HCT116 (cell line): Measurements from ENCODE around the gene DBN1. TPM values are rescaled to one million over a fixed set of nuclear protein-coding genes. Genes with fewer than 3 reads are reported as not detected.

Source experiments
- ATAC-seq: fragments of 200-7000 bp; cut with Tn5 transposase; 2 replicates; pipeline ENCODE4 v1.9.1; 2020; ENCODE audit warnings: mild to moderate bottlenecking, moderate library complexity
- BruUV-seq: library from RNA; stranded (reverse); fragments of 400-500 nt; replicated peaks from 2 replicates; lab custom pipeline; 2021; lab: Mats Ljungman, UMichigan
- CTCF ChIA-PET: fragments of 300-600 bp; sonication (Branson Sonifier 250); formaldehyde crosslinking; loops from one replicate; lab custom pipeline; 2021; ENCODE audit warnings: antibody characterized with exemption; lab: Charles Lee
- POLR2A ChIA-PET: fragments of 300-600, 350-600 bp; sonication (Branson Sonifier 250); formaldehyde crosslinking; loops from one replicate; lab custom pipeline; 2021; ENCODE audit warnings: antibody characterized with exemption; lab: Charles Lee
- RAD21 ChIA-PET, 2 experiments: fragments of 300-600 bp; sonication (Branson Sonifier 250); formaldehyde crosslinking; loops; one replicate each; lab custom pipeline; 2023; ENCODE audit warnings: low total read pairs in 2 of 2; ENCODE audit not compliant: uncharacterized antibody in 2 of 2, unreplicated experiment in 2 of 2, low non-redundant PET in 1 of 2; lab: Charles Lee
- DNase-seq: peaks from one replicate; pipeline ENCODE4 v3.0.0-alpha.2; 2010; ENCODE audit warnings: low read depth, low spot score
- H2AFZ ChIP-seq: fragments of 200-600 bp; shearing (Covaris generic), sonication (generic); 2 replicates; pipeline ENCODE4 v1.6.1; 2017; ENCODE audit warnings: low read depth, mixed run types, mixed read lengths, antibody characterized with exemption, low read length; ENCODE audit not compliant: poor library complexity, severe bottlenecking
- H3K27ac ChIP-seq: 2 replicates; pipeline ENCODE4 v1.5.1; 2012; ENCODE audit warnings: low read depth, low read length
- H3K27me3 ChIP-seq: fragments of 200-600 bp; sonication (generic); 2 replicates; pipeline ENCODE4 v1.6.1; 2016; ENCODE audit warnings: mixed run types, low read length, mixed read lengths; ENCODE audit not compliant: insufficient read depth
- H3K36me3 ChIP-seq, 2 experiments: fragments of 200-500 bp in 1 of 2; fragments of 200-600 bp in 1 of 2; sonication (Bioruptor generic) in 1 of 2; sonication (generic) in 1 of 2; 2 replicates each; pipeline versions ENCODE4 v1.5.1 to v1.6.1; 2014 to 2016; ENCODE audit warnings: low read length in 2 of 2, inconsistent platforms in 1 of 2, mixed read lengths in 1 of 2, mixed run types in 1 of 2; ENCODE audit not compliant: insufficient read depth in 2 of 2, control insufficient read depth in 1 of 2
- H3K4me1 ChIP-seq, 2 experiments: fragments of 200-600 bp in 1 of 2; sonication (generic) in 1 of 2; 2 replicates each; pipeline versions ENCODE4 v1.5.1 to v1.6.1; 2012 to 2017; ENCODE audit warnings: low read length in 2 of 2, inconsistent platforms in 1 of 2, mild to moderate bottlenecking in 1 of 2, mixed read lengths in 1 of 2, mixed run types in 1 of 2, moderate library complexity in 1 of 2; ENCODE audit not compliant: insufficient read depth in 2 of 2, control insufficient read depth in 1 of 2
- H3K4me2 ChIP-seq: fragments of 200-600 bp; sonication (generic); 2 replicates; pipeline ENCODE4 v1.6.1; 2017; ENCODE audit warnings: mixed run types, low read length, mixed read lengths
- H3K4me3 ChIP-seq, 2 experiments: fragments of 200-600 bp in 1 of 2; sonication (generic) in 1 of 2; replicated peaks in 1 of 2; 2 replicates each; pipeline ENCODE4 v1.5.1; 2011 to 2016; ENCODE audit warnings: low read length in 2 of 2, control low read depth in 1 of 2, low read depth in 1 of 2, mild to moderate bottlenecking in 1 of 2, mixed read lengths in 1 of 2, mixed run types in 1 of 2
- H3K79me2 ChIP-seq: fragments of 200-600 bp; sonication (generic); 2 replicates; pipeline ENCODE4 v1.6.1; 2017; ENCODE audit warnings: mild to moderate bottlenecking, mixed run types, low read length, moderate library complexity, mixed read lengths; ENCODE audit not compliant: insufficient read depth
- H3K9ac ChIP-seq: fragments of 200-600 bp; sonication (generic); 2 replicates; pipeline ENCODE4 v1.6.1; 2016; ENCODE audit warnings: low read length, mixed read lengths
- H3K9me2 ChIP-seq: fragments of 200-600 bp; sonication (generic), shearing (Covaris generic); 2 replicates; pipeline ENCODE4 v1.6.1; 2017; ENCODE audit warnings: mixed run types, mild to moderate bottlenecking, moderate library complexity; ENCODE audit not compliant: insufficient read depth
- H3K9me3 ChIP-seq, 2 experiments: fragments of 200-500 bp in 1 of 2; fragments of 200-600 bp in 1 of 2; sonication (Bioruptor generic) in 1 of 2; sonication (generic) in 1 of 2; 2 replicates each; pipeline ENCODE4 v1.6.1; 2014 to 2017; ENCODE audit warnings: low read length in 2 of 2, mixed read lengths in 2 of 2, inconsistent platforms in 1 of 2, low read depth in 1 of 2, mild to moderate bottlenecking in 1 of 2, mixed run types in 1 of 2, moderate library complexity in 1 of 2; ENCODE audit not compliant: control insufficient read depth in 1 of 2, insufficient read depth in 1 of 2
- H4K20me1 ChIP-seq: fragments of 200-600 bp; sonication (generic), shearing (Covaris generic); 2 replicates; pipeline ENCODE4 v1.6.1; 2017; ENCODE audit warnings: mixed run types, mild to moderate bottlenecking, moderate library complexity; ENCODE audit not compliant: insufficient read depth
- POLR2AphosphoS5 ChIP-seq: IDR thresholded peaks from 2 replicates; pipeline ENCODE4 v1.6.1; 2011; ENCODE audit warnings: mild to moderate bottlenecking, low read depth, low read length, moderate library complexity
- SIN3A ChIP-seq: IDR thresholded peaks from 2 replicates; pipeline ENCODE4 v1.6.1; 2012; ENCODE audit warnings: low read depth
- ZNF274 ChIP-seq: fragments of 200-500 bp; sonication (Bioruptor generic); IDR thresholded peaks from 2 replicates; pipeline ENCODE4 v1.6.1; 2014; ENCODE audit warnings: mild to moderate bottlenecking, low read depth, low read length, inconsistent platforms
- intact Hi-C: fragments of 100-400 bp; cut with micrococcal nuclease; formaldehyde crosslinking; loops from 2 replicates; pipeline ENCODE4 v1.10.0; 2022
- total RNA-seq: library from RNA; stranded (reverse); gene quantifications from one replicate; pipeline ENCODE4 v1.2.1, GENCODE V29; 2021; ENCODE audit not compliant: unreplicated experiment

Gene DBN1
- total RNA-seq, 1 experiment from 2014 or later = 144 TPM

DNA sequence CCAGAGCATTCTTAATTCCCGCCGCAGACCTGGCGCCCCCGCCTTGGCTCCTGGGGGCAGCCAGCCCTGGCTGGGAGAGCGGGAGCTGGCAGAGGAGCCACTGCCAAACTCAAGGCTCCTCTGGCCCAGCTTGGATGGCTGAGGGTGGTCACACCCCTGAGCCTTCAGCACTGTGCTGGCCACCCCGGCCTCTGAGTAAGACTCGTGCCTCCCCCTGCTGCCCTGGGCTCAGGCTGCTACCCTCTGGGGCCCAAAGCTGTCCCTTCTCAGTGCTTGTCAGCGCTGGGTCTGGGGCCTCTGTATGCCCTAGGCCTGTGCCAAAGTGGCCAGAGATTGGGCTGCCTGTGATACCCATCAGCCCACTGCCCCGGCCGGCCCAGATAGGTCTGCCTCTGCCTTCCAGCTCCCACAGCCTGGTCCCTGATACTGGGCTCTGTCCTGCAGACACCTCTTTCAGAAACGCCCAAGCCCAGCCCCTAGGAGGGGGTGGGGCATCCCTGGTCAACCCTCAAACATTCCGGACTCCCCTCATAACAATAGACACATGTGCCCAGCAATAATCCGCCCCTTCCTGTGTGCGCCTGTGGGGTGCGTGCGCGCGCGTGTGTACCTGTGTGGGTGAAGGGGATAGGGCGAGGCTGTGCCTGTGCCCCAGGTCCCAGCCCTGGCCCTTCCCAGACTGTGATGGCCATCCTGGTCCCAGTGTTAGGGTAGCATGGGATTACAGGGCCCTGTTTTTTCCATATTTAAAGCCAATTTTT is 31.2 kb downstream of the DBN1 start:
- no peaks in the 10 kb centered on the region for H3K9me2 ChIP-seq
- DNase-seq (no peak), ATAC-seq (0 out of 2 replicates have a peak, but pooled peaks have one; percentile 1)
- H3K27ac ChIP-seq = peak overlapping the region; percentile 40; the same call in 1 of the 2 replicates
- H2AFZ ChIP-seq = no peak overlapping the region
- CTCF ChIA-PET = no interaction called here
- no TSS peak for BruUV-seq
- peaks cover 3% of the 10 kb centered on the region; the same call in 1 of the 2 replicates for H4K20me1 ChIP-seq
- H3K36me3 ChIP-seq = peaks cover 3 to 24% of the 10 kb centered on the region in 2 experiments; a peak in 3 of 4 replicates
- POLR2A ChIA-PET = no interaction called here
- intact Hi-C loops = no loop called here
- H3K79me2 ChIP-seq = peaks cover 38% of the 10 kb centered on the region; the same call in 1 of the 2 replicates
- RAD21 ChIA-PET = no interaction called here
- H3K27me3 ChIP-seq = no peaks in the 10 kb centered on the region
- H3K9me3 ChIP-seq = no peaks in the 10 kb centered on the region
- TF ChIP-seq POLR2AphosphoS5 (peak; percentile 18), ZNF274 (no peak)
- H3K4me2 ChIP-seq = no peak overlapping the region
- no peak overlapping the region for H3K4me3 ChIP-seq
- H3K4me1 ChIP-seq = peaks cover 0 to 33% of the 10 kb centered on the region in 2 experiments; a peak in 2 of 4 replicates
- H3K9ac ChIP-seq = no peak overlapping the region

GRCh38 chr5:177440990-177441780 is 32.2 kb downstream of the DBN1 start:
- Histone ChIP-seq H3K9ac (no peak overlapping the region), H3K4me3 (no peak overlapping the region), H3K27ac (no peak overlapping the region; the same call in 1 of the 2 replicates), H3K9me2 (no peaks in the 10 kb centered on the region), H2AFZ (no peak overlapping the region), H3K79me2 (peaks cover 30% of the 10 kb centered on the region; the same call in 1 of the 2 replicates), H3K9me3 (no peaks in the 10 kb centered on the region), H3K4me2 (no peak overlapping the region), H3K27me3 (no peaks in the 10 kb centered on the region), H4K20me1 (peaks cover 3% of the 10 kb centered on the region; the same call in 1 of the 2 replicates), H3K36me3 (peaks cover 7 to 24% of the 10 kb centered on the region in 2 experiments; a peak in 3 of 4 replicates), H3K4me1 (peaks cover 0 to 30% of the 10 kb centered on the region in 2 experiments; a peak in 2 of 4 replicates)
- TF ChIP-seq SIN3A = no peak
- peak; percentile 32; the same call in 1 of the 2 replicates for TF ChIP-seq POLR2AphosphoS5
- RAD21 ChIA-PET = no interaction called here
- CTCF ChIA-PET = interaction anchor here (1.0 kb wide), 1 partner anchor 37 kb away, joined by 3 read pairs; no protein-coding TSS in a partner anchor
- POLR2A ChIA-PET = interaction anchor here (0.5 kb wide), 1 partner anchor 355 kb away, joined by 3 read pairs; the partner anchor contains the start of gene FGFR4
- no TSS peak for BruUV-seq
- ATAC-seq = no peak
- DNase-seq = no peak
- intact Hi-C loops = no loop called here
